Measurements from ENCODE around the gene FRMD4B.

DNA sequence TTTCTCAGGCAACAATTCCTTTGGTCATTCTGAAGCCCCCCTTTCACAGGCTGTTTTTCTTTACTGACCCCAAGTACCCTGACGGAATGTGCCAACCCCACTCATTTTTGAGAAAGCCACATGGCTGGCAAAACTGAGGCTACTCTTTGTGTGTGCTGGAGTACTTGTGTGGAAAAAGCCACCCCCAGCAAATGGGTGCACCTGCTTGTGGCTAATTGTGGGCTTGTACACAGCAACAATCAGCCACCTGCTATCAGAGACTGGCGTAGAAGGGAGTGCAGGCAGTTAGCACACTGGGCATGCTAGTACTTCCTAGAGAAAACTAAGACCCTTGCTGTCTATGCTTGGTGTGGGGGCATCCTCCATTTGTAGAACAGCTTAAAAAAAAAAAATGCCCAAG is 153.4 kb downstream of the FRMD4B start:
- no peak for TF ChIP-seq CTCF (IDR thresholded peaks at IDR 0.05)
- no peak for TF ChIP-seq POLR2A (IDR thresholded peaks at IDR 0.05)
